ENCODE measurements around the gene SLC18B1. TPM values are rescaled to one million over a fixed set of nuclear protein-coding genes. Genes with fewer than 3 reads are reported as not detected.

Gene SLC18B1
- total RNA-seq, 3 donors from 2014 or later, result 11.0 to 15.4 (median 11.9) TPM

DNA sequence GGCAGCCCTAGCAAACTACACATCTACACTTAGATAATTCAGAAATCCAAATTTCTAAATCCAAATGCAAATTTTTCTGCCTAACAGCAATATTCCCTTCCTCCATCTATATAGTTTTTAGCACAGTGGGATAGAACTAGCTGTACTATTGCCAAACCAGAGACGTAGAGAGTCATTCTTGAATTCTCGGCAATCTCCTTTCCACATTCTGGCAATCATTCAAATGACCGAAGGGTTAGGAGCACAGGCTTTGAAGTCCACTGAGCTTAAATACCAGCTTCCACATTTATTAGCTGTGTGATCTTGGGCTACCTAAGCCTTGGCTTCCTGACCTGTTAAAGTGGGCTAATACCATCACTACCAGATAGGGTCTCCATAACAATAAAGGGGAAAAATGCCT is 12.8 kb upstream of the SLC18B1 start:
- Histone ChIP-seq H3K4me1 (ENCODE audit: low read depth) (peaks cover 5% of the 10 kb centered on the region), H3K9me3 (no peaks in the 10 kb centered on the region), H3K36me3 (ENCODE audit: low read depth) (no peaks in the 10 kb centered on the region), H3K4me3 (no peak overlapping the region)
- ATAC-seq (no peak), DNase-seq (no peak)
- intact Hi-C loops (cut with DNase I, micrococcal nuclease), result loop anchor here in 1 of 2 donors (5.0 kb wide), 1 partner anchor 299 kb away; the partner anchor contains the start of gene STX7
- TF ChIP-seq, protein P1, sequence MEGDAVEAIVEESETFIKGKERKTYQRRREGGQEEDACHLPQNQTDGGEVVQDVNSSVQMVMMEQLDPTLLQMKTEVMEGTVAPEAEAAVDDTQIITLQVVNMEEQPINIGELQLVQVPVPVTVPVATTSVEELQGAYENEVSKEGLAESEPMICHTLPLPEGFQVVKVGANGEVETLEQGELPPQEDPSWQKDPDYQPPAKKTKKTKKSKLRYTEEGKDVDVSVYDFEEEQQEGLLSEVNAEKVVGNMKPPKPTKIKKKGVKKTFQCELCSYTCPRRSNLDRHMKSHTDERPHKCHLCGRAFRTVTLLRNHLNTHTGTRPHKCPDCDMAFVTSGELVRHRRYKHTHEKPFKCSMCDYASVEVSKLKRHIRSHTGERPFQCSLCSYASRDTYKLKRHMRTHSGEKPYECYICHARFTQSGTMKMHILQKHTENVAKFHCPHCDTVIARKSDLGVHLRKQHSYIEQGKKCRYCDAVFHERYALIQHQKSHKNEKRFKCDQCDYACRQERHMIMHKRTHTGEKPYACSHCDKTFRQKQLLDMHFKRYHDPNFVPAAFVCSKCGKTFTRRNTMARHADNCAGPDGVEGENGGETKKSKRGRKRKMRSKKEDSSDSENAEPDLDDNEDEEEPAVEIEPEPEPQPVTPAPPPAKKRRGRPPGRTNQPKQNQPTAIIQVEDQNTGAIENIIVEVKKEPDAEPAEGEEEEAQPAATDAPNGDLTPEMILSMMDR (IDR thresholded peaks at IDR 0.05), result no peak

DNA sequence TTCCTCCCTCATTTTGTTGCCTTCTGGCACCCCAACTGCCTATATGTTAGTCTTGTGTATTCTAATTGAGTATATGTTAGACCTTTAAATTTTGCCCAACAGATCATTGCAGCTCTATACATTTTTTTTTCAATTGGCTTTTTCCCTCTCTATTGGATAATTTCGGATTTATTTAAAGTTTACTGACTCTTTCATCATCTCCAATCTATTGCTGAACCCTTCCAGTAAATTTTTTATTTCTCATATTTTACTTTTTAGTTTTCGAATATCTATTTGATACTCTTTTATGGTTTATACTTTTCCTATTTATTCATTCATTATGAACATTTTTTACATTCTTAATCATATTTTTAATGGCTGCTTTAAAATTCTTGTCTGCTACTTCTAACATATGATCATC is 7.1 kb upstream of the SLC18B1 start:
- TF ChIP-seq, protein P1 (IDR thresholded peaks at IDR 0.05), result no peak
- intact Hi-C loops (cut with DNase I, micrococcal nuclease), result no loop called here
- DNase-seq (no peak), ATAC-seq (no peak)
- Histone ChIP-seq H3K36me3 (ENCODE audit: low read depth) (no peaks in the 10 kb centered on the region), H3K4me1 (ENCODE audit: low read depth) (no peaks in the 10 kb centered on the region), H3K4me3 (no peak overlapping the region), H3K9me3 (peaks cover 2% of the 10 kb centered on the region)

DNA sequence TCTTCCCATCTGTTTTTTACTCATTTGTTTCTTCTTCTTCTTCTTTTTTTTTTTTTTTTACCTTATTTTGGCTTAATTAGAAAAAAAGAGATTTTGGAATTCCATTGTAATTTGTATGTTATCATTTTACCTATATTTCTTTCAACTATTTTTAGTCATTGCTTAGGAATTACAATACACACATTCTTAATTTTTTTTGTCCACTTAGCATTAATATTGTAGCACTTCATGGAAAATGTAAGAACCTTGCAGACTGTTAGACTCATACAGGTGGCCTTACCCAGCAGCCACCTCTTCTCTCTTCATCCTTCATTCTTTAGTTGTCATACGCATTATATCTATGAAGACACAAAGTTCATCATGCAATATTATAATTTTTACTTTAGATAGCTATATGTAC is 5.8 kb upstream of the SLC18B1 start:
- ATAC-seq, result no peak

DNA sequence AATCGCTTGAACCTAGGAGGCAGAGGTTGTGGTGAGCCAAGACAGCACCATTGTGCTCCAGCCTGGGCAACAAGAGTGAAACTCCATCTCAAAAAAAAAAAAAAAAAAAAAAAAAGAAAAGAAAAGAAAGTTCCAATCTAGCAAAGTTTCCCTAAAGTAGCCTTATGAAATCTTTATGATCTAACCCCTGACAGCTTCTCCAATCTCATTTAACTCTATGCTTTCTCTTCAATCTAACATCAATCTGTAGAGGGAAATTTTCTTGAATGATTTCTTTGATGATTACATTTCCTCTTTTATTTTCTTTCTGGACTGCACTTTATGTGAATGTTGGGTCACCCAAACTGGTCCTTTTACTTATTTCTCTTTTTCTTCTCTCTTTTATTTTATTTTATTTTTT is 2.2 kb upstream of the SLC18B1 start:
- no peak for DNase-seq
- TF ChIP-seq, protein P1 (IDR thresholded peaks at IDR 0.05), result no peak
- H3K4me3 ChIP-seq, result no peak overlapping the region
- no peak for ATAC-seq
- H3K4me1 ChIP-seq (ENCODE audit: low read depth), result no peaks in the 10 kb centered on the region
- intact Hi-C loops (cut with DNase I, micrococcal nuclease), result no loop called here
- H3K36me3 ChIP-seq (ENCODE audit: low read depth), result no peaks in the 10 kb centered on the region
- H3K9me3 ChIP-seq, result peaks cover 2% of the 10 kb centered on the region

More for the DNA sequence above, 5.8 kb upstream of the SLC18B1 start:
- H3K4me1 ChIP-seq (ENCODE audit: low read depth), result no peaks in the 10 kb centered on the region
- TF ChIP-seq, protein P1 (IDR thresholded peaks at IDR 0.05), result no peak
- intact Hi-C loops (cut with DNase I, micrococcal nuclease), result no loop called here
- H3K4me3 ChIP-seq, result no peak overlapping the region
- no peaks in the 10 kb centered on the region for H3K36me3 ChIP-seq (ENCODE audit: low read depth)
- no peak for DNase-seq
- peaks cover 2% of the 10 kb centered on the region for H3K9me3 ChIP-seq

DNA sequence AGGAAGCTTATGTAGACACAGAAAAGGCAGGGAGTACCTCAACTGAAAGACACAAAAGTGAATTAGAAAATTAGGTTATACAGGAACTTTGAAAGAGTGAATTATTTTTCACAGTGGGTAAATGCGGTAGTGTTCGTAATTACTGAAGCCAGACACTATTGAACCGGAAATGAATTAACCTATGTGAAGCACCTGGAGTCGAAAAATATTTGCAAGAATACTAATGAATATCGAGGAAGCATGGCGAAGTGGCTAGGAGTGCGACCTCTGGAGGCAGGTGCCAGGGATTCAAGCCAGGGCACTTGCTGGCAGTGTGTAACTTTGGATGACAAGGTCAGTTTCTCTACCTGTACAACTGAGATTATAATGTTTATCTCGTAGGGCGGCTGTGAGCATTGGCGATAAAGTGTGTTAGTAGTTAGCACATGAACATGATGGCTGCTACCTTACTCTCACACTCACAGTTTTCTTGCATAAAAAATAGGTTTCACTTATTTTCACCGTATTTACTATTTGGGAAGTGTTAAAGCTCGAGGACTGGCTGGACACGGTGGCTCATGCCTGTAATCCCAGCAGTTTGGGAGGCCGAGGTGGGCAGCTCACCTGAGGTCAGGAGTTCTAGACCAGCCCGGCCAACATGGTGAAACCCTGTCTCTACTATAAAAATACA is 567 bp upstream of the SLC18B1 start:
- DNase-seq (peak; percentile 83 to 88 (median 88)), ATAC-seq (peak; percentile 96)
- TF ChIP-seq, protein P1 (IDR thresholded peaks at IDR 0.05), result peak; percentile 86
- H3K36me3 ChIP-seq (ENCODE audit: low read depth), result no peaks in the 10 kb centered on the region
- H3K4me1 ChIP-seq (ENCODE audit: low read depth), result no peaks in the 10 kb centered on the region
- H3K9me3 ChIP-seq, result peaks cover 2% of the 10 kb centered on the region
- intact Hi-C loops (cut with DNase I, micrococcal nuclease), result loop anchor here in 1 of 2 donors (10.0 kb wide), 1 partner anchor 134 kb away; no protein-coding TSS in a partner anchor
- peak overlapping the region; percentile 40 for H3K4me3 ChIP-seq
